ENCODE measurements around the gene RRP1B. TPM values are rescaled to one million over a fixed set of nuclear protein-coding genes. Genes with fewer than 3 reads are reported as not detected.

The RRP1B gene
- total RNA-seq, 2 donors from 2014 or later, result 10.5 to 16.0 TPM

DNA sequence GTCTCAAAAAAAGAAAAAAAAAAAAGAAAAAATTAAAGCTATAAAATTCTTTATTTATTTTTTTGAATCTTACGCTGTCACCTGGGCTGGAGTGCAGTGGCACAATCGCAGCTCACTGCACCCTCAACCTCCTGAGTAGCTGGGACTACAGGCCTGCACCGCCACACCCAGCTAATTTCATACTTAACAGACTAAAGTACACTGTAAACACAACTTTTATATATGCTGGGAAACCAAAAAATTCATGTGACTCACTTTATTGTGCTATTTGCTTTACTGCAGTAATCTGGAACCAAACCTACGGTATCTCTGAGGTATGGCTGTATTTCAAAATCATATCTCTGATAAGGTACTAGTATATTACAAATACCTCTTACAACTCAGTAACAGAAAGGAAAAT lies 40.4 kb upstream of the RRP1B start:
- no peak overlapping the region for H3K27ac ChIP-seq
- no peaks in the 10 kb centered on the region for H3K27me3 ChIP-seq
- no peak for DNase-seq (ENCODE audit: low spot score)
- no peak overlapping the region for H3K4me3 ChIP-seq
- H3K9me3 ChIP-seq, result peaks cover 5 to 17% of the 10 kb centered on the region in 2 donors
- H3K36me3 ChIP-seq, result no peaks in the 10 kb centered on the region
- TF ChIP-seq CTCF (IDR thresholded peaks at IDR 0.05), result no peak
- H3K4me1 ChIP-seq, result no peaks in the 10 kb centered on the region

- H3K27me3 ChIP-seq, result no peaks in the 10 kb centered on the region
- H3K27ac ChIP-seq, result no peak overlapping the region
- no peaks in the 10 kb centered on the region for H3K36me3 ChIP-seq
- no peaks in the 10 kb centered on the region for H3K4me1 ChIP-seq
- H3K9me3 ChIP-seq, result peaks cover 5 to 17% of the 10 kb centered on the region in 2 donors
- no peak for TF ChIP-seq CTCF (IDR thresholded peaks at IDR 0.05)
- no peak overlapping the region for H3K4me3 ChIP-seq
- no peak for DNase-seq (ENCODE audit: low spot score)
Observed at GRCh38 chr21:43619344-43619743, 40.0 kb upstream of the RRP1B start.

DNA sequence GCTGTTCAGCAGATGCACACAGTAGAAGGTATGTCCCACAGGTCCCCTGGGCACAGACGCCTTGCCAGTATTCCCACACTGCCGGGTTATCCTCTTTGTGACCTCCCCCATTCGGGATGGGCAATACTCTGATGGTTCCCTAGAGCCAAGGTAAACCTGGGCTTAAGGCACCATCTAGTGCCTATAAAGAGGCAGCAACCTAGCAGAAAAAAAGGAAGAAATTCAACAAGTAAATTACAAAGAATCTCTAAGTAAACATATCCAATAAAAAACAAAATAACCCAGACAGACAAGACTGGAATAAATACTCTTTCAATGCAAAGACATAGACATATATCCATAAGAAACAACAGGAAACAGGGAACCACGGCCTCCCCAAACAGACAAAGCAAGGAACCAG lies 39.5 kb upstream of the RRP1B start:
- no peak overlapping the region for H3K4me3 ChIP-seq

GRCh38 chr21:43622796-43623195 lies 36.6 kb upstream of the RRP1B start:
- Histone ChIP-seq H3K27ac (no peak overlapping the region), H3K4me1 (no peaks in the 10 kb centered on the region), H3K27me3 (no peaks in the 10 kb centered on the region), H3K4me3 (no peak overlapping the region), H3K9me3 (peaks cover 5 to 17% of the 10 kb centered on the region in 2 donors), H3K36me3 (no peaks in the 10 kb centered on the region)
- no peak for TF ChIP-seq CTCF (IDR thresholded peaks at IDR 0.05)
- no peak for DNase-seq (ENCODE audit: low spot score)

More for the DNA sequence above, 39.5 kb upstream of the RRP1B start:
- Histone ChIP-seq H3K27ac (no peak overlapping the region), H3K36me3 (no peaks in the 10 kb centered on the region), H3K27me3 (no peaks in the 10 kb centered on the region), H3K9me3 (peaks cover 5 to 17% of the 10 kb centered on the region in 2 donors), H3K4me1 (no peaks in the 10 kb centered on the region)
- no peak for DNase-seq (ENCODE audit: low spot score)
- no peak for TF ChIP-seq CTCF (IDR thresholded peaks at IDR 0.05)

- no peaks in the 10 kb centered on the region for H3K27me3 ChIP-seq
- H3K4me3 ChIP-seq, result no peak overlapping the region
- H3K36me3 ChIP-seq, result no peaks in the 10 kb centered on the region
Observed at GRCh38 chr21:43623588-43623987, 35.8 kb upstream of the RRP1B start.

More at GRCh38 chr21:43623588-43623987, 35.8 kb upstream of the RRP1B start:
- no peak for TF ChIP-seq CTCF (IDR thresholded peaks at IDR 0.05)
- Histone ChIP-seq H3K4me1 (no peaks in the 10 kb centered on the region), H3K27ac (no peak overlapping the region), H3K9me3 (peaks cover 5 to 20% of the 10 kb centered on the region in 2 donors)
- no peak for DNase-seq (ENCODE audit: low spot score)
